Breast epithelium (tissue), 3 donors: Measurements from ENCODE around the gene DACH2.

Experiments used
- POLR2A ChIP-seq: fragments of 450-650 bp; IDR thresholded peaks from one replicate; pipeline ENCODE4 v1.6.1; 2016; ENCODE audit warnings: antibody characterized with exemption, mild to moderate bottlenecking, moderate library complexity
- POLR2AphosphoS5 ChIP-seq, 3 donors: sonication (generic); formaldehyde crosslinking; IDR thresholded peaks; one replicate each; pipeline ENCODE4 v1.6.1; 2017; ENCODE audit warnings: antibody characterized with exemption in 3 of 3
- TF ChIP-seq, protein P1 (sequence below), 3 donors: fragments of 450-650 bp; IDR thresholded peaks; one replicate each; pipeline ENCODE4 v1.5.1; 2016 to 2017; ENCODE audit warnings: antibody characterized with exemption in 3 of 3, mild to moderate bottlenecking in 3 of 3, moderate library complexity in 3 of 3

DNA sequence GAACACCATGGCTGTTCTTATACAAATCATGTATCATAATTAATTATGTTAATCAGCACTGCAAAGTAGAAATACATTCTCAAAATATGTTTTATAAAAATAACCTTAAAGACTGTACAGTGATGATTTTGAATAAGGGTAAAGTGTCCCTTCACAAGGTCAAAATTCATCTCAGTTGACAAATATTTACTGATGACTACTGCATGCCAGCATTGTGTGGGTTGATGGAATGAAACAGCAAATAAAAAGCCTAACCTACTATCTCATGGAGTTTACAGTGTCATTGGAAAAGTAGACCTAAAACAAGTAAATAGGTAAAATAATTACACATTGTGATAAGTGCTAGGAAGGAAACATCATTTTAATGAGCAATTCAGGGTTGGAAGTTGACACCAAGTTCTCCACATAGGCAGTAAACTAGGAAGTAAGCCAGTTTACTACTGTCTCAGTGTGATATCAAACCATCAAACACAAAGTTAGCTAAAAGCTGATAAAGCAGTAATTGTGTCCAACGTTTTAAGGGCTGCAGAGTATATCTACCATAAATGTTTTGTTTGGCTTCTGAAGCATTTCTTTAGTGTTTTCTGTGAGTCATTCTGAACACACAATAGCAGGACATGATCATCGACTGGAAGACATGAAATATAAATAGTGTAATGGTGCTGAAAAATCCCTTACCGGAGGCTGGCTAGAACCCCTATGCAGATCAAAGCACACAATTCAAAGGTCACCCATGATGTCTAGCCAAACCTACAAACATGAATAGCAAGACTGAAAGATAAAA is 221.8 kb downstream of the DACH2 start:
- TF ChIP-seq, protein P1, sequence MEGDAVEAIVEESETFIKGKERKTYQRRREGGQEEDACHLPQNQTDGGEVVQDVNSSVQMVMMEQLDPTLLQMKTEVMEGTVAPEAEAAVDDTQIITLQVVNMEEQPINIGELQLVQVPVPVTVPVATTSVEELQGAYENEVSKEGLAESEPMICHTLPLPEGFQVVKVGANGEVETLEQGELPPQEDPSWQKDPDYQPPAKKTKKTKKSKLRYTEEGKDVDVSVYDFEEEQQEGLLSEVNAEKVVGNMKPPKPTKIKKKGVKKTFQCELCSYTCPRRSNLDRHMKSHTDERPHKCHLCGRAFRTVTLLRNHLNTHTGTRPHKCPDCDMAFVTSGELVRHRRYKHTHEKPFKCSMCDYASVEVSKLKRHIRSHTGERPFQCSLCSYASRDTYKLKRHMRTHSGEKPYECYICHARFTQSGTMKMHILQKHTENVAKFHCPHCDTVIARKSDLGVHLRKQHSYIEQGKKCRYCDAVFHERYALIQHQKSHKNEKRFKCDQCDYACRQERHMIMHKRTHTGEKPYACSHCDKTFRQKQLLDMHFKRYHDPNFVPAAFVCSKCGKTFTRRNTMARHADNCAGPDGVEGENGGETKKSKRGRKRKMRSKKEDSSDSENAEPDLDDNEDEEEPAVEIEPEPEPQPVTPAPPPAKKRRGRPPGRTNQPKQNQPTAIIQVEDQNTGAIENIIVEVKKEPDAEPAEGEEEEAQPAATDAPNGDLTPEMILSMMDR (IDR thresholded peaks at IDR 0.05) = no peak
- no peak for TF ChIP-seq POLR2A
- TF ChIP-seq POLR2AphosphoS5 (IDR thresholded peaks at IDR 0.05) = no peak
